ENCODE results near the gene CDC42BPG. TPM values are rescaled to one million over a fixed set of nuclear protein-coding genes. Genes with fewer than 3 reads are reported as not detected.

The CDC42BPG gene
- polyA plus RNA-seq, 1 donor from 2014 or later = not detected

GRCh38 chr11:64861227-64861975 lies 16.9 kb upstream of the CDC42BPG start:
- H3K9ac ChIP-seq (ENCODE audit: low read length) = no peak overlapping the region
- no peaks in the 10 kb centered on the region for H3K36me3 ChIP-seq (ENCODE audit: insufficient read depth, low read length)
- H3K4me2 ChIP-seq (ENCODE audit: low read length) = no peak overlapping the region
- no peaks in the 10 kb centered on the region for H3K9me2 ChIP-seq (ENCODE audit: insufficient read depth, low read length)
- H3K4me3 ChIP-seq (ENCODE audit: low read length) = no peak overlapping the region
- H3K27me3 ChIP-seq (ENCODE audit: insufficient read depth, low read depth, low read length) = no peaks in the 10 kb centered on the region
- H4K20me1 ChIP-seq (ENCODE audit: insufficient read depth) = no peaks in the 10 kb centered on the region
- H3K27ac ChIP-seq (ENCODE audit: low read length) = no peak overlapping the region
- no peaks in the 10 kb centered on the region for H3K79me2 ChIP-seq (replicated peaks; ENCODE audit: insufficient read depth, low read length)
- no peaks in the 10 kb centered on the region for H3F3A ChIP-seq (ENCODE audit: insufficient read depth, low read length, poor library complexity, severe bottlenecking)
- no peak overlapping the region for H2AFZ ChIP-seq (ENCODE audit: low read depth, low read length)
- no peaks in the 10 kb centered on the region for H3K9me3 ChIP-seq (ENCODE audit: low read length)
- TF ChIP-seq TAF1 (IDR thresholded peaks at IDR 0.05; ENCODE audit: low read depth) = no peak
- TF ChIP-seq SMC3 (conservative IDR thresholded peaks at IDR 0.05; ENCODE audit: poor library complexity) = no peak
- no peak for TF ChIP-seq EP300 (conservative IDR thresholded peaks at IDR 0.05; ENCODE audit: poor library complexity, severe bottlenecking)
- TF ChIP-seq, protein P1, sequence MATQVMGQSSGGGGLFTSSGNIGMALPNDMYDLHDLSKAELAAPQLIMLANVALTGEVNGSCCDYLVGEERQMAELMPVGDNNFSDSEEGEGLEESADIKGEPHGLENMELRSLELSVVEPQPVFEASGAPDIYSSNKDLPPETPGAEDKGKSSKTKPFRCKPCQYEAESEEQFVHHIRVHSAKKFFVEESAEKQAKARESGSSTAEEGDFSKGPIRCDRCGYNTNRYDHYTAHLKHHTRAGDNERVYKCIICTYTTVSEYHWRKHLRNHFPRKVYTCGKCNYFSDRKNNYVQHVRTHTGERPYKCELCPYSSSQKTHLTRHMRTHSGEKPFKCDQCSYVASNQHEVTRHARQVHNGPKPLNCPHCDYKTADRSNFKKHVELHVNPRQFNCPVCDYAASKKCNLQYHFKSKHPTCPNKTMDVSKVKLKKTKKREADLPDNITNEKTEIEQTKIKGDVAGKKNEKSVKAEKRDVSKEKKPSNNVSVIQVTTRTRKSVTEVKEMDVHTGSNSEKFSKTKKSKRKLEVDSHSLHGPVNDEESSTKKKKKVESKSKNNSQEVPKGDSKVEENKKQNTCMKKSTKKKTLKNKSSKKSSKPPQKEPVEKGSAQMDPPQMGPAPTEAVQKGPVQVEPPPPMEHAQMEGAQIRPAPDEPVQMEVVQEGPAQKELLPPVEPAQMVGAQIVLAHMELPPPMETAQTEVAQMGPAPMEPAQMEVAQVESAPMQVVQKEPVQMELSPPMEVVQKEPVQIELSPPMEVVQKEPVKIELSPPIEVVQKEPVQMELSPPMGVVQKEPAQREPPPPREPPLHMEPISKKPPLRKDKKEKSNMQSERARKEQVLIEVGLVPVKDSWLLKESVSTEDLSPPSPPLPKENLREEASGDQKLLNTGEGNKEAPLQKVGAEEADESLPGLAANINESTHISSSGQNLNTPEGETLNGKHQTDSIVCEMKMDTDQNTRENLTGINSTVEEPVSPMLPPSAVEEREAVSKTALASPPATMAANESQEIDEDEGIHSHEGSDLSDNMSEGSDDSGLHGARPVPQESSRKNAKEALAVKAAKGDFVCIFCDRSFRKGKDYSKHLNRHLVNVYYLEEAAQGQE (IDR thresholded peaks at IDR 0.05; ENCODE audit: borderline replicate concordance) = no peak
- TF ChIP-seq RAD21 (conservative IDR thresholded peaks at IDR 0.05) = no peak
- TF ChIP-seq MXI1 (conservative IDR thresholded peaks at IDR 0.05; ENCODE audit: poor library complexity, severe bottlenecking) = no peak
- no peak for TF ChIP-seq POLR2AphosphoS5 (IDR thresholded peaks at IDR 0.05)
- TF ChIP-seq, protein P2, sequence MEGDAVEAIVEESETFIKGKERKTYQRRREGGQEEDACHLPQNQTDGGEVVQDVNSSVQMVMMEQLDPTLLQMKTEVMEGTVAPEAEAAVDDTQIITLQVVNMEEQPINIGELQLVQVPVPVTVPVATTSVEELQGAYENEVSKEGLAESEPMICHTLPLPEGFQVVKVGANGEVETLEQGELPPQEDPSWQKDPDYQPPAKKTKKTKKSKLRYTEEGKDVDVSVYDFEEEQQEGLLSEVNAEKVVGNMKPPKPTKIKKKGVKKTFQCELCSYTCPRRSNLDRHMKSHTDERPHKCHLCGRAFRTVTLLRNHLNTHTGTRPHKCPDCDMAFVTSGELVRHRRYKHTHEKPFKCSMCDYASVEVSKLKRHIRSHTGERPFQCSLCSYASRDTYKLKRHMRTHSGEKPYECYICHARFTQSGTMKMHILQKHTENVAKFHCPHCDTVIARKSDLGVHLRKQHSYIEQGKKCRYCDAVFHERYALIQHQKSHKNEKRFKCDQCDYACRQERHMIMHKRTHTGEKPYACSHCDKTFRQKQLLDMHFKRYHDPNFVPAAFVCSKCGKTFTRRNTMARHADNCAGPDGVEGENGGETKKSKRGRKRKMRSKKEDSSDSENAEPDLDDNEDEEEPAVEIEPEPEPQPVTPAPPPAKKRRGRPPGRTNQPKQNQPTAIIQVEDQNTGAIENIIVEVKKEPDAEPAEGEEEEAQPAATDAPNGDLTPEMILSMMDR (IDR thresholded peaks at IDR 0.05; ENCODE audit: poor library complexity, severe bottlenecking) = no peak
- TF ChIP-seq EZH2 (IDR thresholded peaks at IDR 0.05; ENCODE audit: borderline replicate concordance, insufficient read depth, low read length, poor library complexity, severe bottlenecking) = no peak

GRCh38 chr11:64859542-64860414 lies 15.3 kb upstream of the CDC42BPG start:
- TF ChIP-seq, protein P1 (IDR thresholded peaks at IDR 0.05; ENCODE audit: borderline replicate concordance) = no peak
- TF ChIP-seq EZH2 (IDR thresholded peaks at IDR 0.05; ENCODE audit: borderline replicate concordance, insufficient read depth, low read length, poor library complexity, severe bottlenecking) (no peak), MXI1 (conservative IDR thresholded peaks at IDR 0.05; ENCODE audit: poor library complexity, severe bottlenecking) (no peak), POLR2AphosphoS5 (IDR thresholded peaks at IDR 0.05) (no peak), SMC3 (conservative IDR thresholded peaks at IDR 0.05; ENCODE audit: poor library complexity) (no peak), EP300 (conservative IDR thresholded peaks at IDR 0.05; ENCODE audit: poor library complexity, severe bottlenecking) (no peak), TAF1 (IDR thresholded peaks at IDR 0.05; ENCODE audit: low read depth) (no peak), RAD21 (conservative IDR thresholded peaks at IDR 0.05) (no peak)
- TF ChIP-seq, protein P2 (IDR thresholded peaks at IDR 0.05; ENCODE audit: poor library complexity, severe bottlenecking) = no peak
- no peak overlapping the region for H3K9ac ChIP-seq (ENCODE audit: low read length)
- H3K9me3 ChIP-seq (ENCODE audit: low read length) = no peaks in the 10 kb centered on the region
- H4K20me1 ChIP-seq (ENCODE audit: insufficient read depth) = no peaks in the 10 kb centered on the region
- no peaks in the 10 kb centered on the region for H3K79me2 ChIP-seq (replicated peaks; ENCODE audit: insufficient read depth, low read length)
- no peak overlapping the region for H2AFZ ChIP-seq (ENCODE audit: low read depth, low read length)
- no peak overlapping the region for H3K4me3 ChIP-seq (ENCODE audit: low read length)
- no peaks in the 10 kb centered on the region for H3K27me3 ChIP-seq (ENCODE audit: insufficient read depth, low read depth, low read length)
- no peak overlapping the region for H3K4me2 ChIP-seq (ENCODE audit: low read length)
- H3K27ac ChIP-seq (ENCODE audit: low read length) = no peak overlapping the region
- H3K36me3 ChIP-seq (ENCODE audit: insufficient read depth, low read length) = no peaks in the 10 kb centered on the region
- no peaks in the 10 kb centered on the region for H3F3A ChIP-seq (ENCODE audit: insufficient read depth, low read length, poor library complexity, severe bottlenecking)
- H3K9me2 ChIP-seq (ENCODE audit: insufficient read depth, low read length) = no peaks in the 10 kb centered on the region
